Gastroesophageal sphincter (tissue), 4 donors: ENCODE data around the gene RABGAP1. TPM values are rescaled to one million over a fixed set of nuclear protein-coding genes. Genes with fewer than 3 reads are reported as not detected.

ENCODE experiments used
- ATAC-seq: fragments of 150-250 bp; one replicate; pipeline ENCODE4 v1.9.1; 2016; ENCODE audit warnings: mild to moderate bottlenecking, moderate library complexity
- H3K27ac ChIP-seq, 4 donors: fragments of 200-600 bp; sonication (generic) in 3 of 4; 1 replicate in 3 of 4; 2 replicates in 1 of 4; pipeline ENCODE4 v1.5.1; 2016 to 2019
- H3K27me3 ChIP-seq: fragments of 200-600 bp; sonication (generic); one replicate; pipeline ENCODE4 v1.5.1; 2019
- H3K36me3 ChIP-seq, 2 donors: fragments of 200-600 bp; sonication (generic); one replicate each; pipeline ENCODE4 v1.5.1; 2019; ENCODE audit warnings: control low read depth in 1 of 2
- H3K4me1 ChIP-seq, 3 donors: fragments of 200-600 bp; sonication (generic); 1 replicate in 2 of 3; 2 replicates in 1 of 3; pipeline ENCODE4 v1.5.1; 2016 to 2019; ENCODE audit warnings: control low read depth in 2 of 3
- H3K4me3 ChIP-seq, 2 donors: fragments of 200-600 bp; sonication (generic); one replicate each; pipeline ENCODE4 v1.5.1; 2019; ENCODE audit warnings: mild to moderate bottlenecking in 1 of 2, moderate library complexity in 1 of 2
- H3K9me3 ChIP-seq, 3 donors: fragments of 200-600 bp; sonication (generic); one replicate each; pipeline ENCODE4 v1.5.1; 2017 to 2019; ENCODE audit warnings: control low read depth in 2 of 3
- CTCF ChIP-seq, 4 experiments: fragments of 200-600 bp in 2 of 4; fragments of 450-650 bp in 2 of 4; sonication (generic) in 1 of 4; IDR thresholded peaks; one replicate each; pipeline ENCODE4 v1.5.1; 2017 to 2019; ENCODE audit warnings: antibody characterized with exemption in 4 of 4, mild to moderate bottlenecking in 2 of 4, moderate library complexity in 2 of 4
- EP300 ChIP-seq: sonication (generic); formaldehyde crosslinking; IDR thresholded peaks from one replicate; pipeline ENCODE4 v1.6.1; 2017; ENCODE audit warnings: antibody characterized with exemption, mild to moderate bottlenecking
- POLR2A ChIP-seq, 2 donors: fragments of 450-650 bp; IDR thresholded peaks; one replicate each; pipeline ENCODE4 v1.6.1; 2017; ENCODE audit warnings: antibody characterized with exemption in 2 of 2, mild to moderate bottlenecking in 2 of 2, moderate library complexity in 1 of 2
- POLR2AphosphoS5 ChIP-seq: sonication (generic); formaldehyde crosslinking; IDR thresholded peaks from one replicate; pipeline ENCODE4 v1.6.1; 2017; ENCODE audit warnings: antibody characterized with exemption
- WGBS, 2 donors: methylation state at CpG; one replicate each; pipeline ENCODE4 v1.1.5; 2018; ENCODE audit warnings: low coverage in 1 of 2; 5-methylcytosine and 5-hydroxymethylcytosine counted together
- total RNA-seq, 4 donors: library from RNA; depleted of rRNA; stranded (reverse); fragments of >200 nt; gene quantifications; one replicate each; pipeline ENCODE4 v1.1.0, GENCODE V29; 2016

The RABGAP1 gene
- total RNA-seq, 4 donors from 2014 or later: 61.2 to 139 (median 82.9) TPM

GRCh38 chr9:122986010-122986409 is 45.2 kb downstream of the RABGAP1 start:
- no peak for ATAC-seq
- H3K4me3 ChIP-seq: no peak overlapping the region
- peaks cover 0 to 25% (median 0%) of the 10 kb centered on the region in 3 donors for H3K4me1 ChIP-seq
- no peaks in the 10 kb centered on the region for H3K27me3 ChIP-seq
- H3K36me3 ChIP-seq: peaks cover 0 to 56% of the 10 kb centered on the region in 2 donors
- H3K9me3 ChIP-seq: no peaks in the 10 kb centered on the region
- H3K27ac ChIP-seq: no peak overlapping the region
- TF ChIP-seq EP300: no peak
- 68 to 70% methylated on average over 5 of the region's 5 CpGs for WGBS, 2 donors

GRCh38 chr9:122988141-122988540 is 47.3 kb downstream of the RABGAP1 start:
- Histone ChIP-seq H3K27me3 (no peaks in the 10 kb centered on the region), H3K27ac (peak overlapping the region in 1 of 4 donors; percentile 7), H3K4me3 (no peak overlapping the region), H3K36me3 (peaks cover 0 to 64% of the 10 kb centered on the region in 2 donors), H3K9me3 (no peaks in the 10 kb centered on the region), H3K4me1 (peaks cover 0 to 10% (median 0%) of the 10 kb centered on the region in 3 donors)
- TF ChIP-seq CTCF (IDR thresholded peaks at IDR 0.05): no peak
- no peak for TF ChIP-seq EP300
- no peak for TF ChIP-seq POLR2A (IDR thresholded peaks at IDR 0.05)
- TF ChIP-seq POLR2AphosphoS5: no peak
- WGBS, 2 donors: 70 to 80% methylated on average over 2 of the region's 2 CpGs
- no peak for ATAC-seq

- Histone ChIP-seq H3K9me3 (no peaks in the 10 kb centered on the region), H3K27me3 (no peaks in the 10 kb centered on the region), H3K36me3 (peaks cover 0 to 72% of the 10 kb centered on the region in 2 donors), H3K4me1 (peaks cover 0 to 4% (median 0%) of the 10 kb centered on the region in 3 donors), H3K27ac (peak overlapping the region in 1 of 4 donors; percentile 14), H3K4me3 (no peak overlapping the region)
- ATAC-seq: no peak
- WGBS, 2 donors: 61 to 66% methylated on average over 7 to 8 of the region's 8 CpGs
- TF ChIP-seq POLR2A (IDR thresholded peaks at IDR 0.05) (no peak), EP300 (no peak)
Observed at GRCh38 chr9:122988920-122989621, 48.3 kb downstream of the RABGAP1 start.

- 13 to 18% methylated on average over 4 of the region's 4 CpGs for WGBS, 2 donors
- H3K27me3 ChIP-seq: no peaks in the 10 kb centered on the region
- TF ChIP-seq CTCF (IDR thresholded peaks at IDR 0.05) (peak; percentile 66 to 79 (median 76)), EP300 (no peak), POLR2A (IDR thresholded peaks at IDR 0.05) (no peak), POLR2AphosphoS5 (peak; percentile 40)
- H3K36me3 ChIP-seq: peaks cover 0 to 62% of the 10 kb centered on the region in 2 donors
- H3K9me3 ChIP-seq: no peaks in the 10 kb centered on the region
- peak; percentile 78 for ATAC-seq
- no peak overlapping the region for H3K4me3 ChIP-seq
- H3K4me1 ChIP-seq: peaks cover 0 to 11% (median 0%) of the 10 kb centered on the region in 3 donors
- peak overlapping the region; percentile 5 to 59 (median 31) for H3K27ac ChIP-seq
Observed at GRCh38 chr9:122991370-122991830, 50.6 kb downstream of the RABGAP1 start.

GRCh38 chr9:122996586-122996985 is 55.8 kb downstream of the RABGAP1 start:
- H3K27me3 ChIP-seq: no peaks in the 10 kb centered on the region
- H3K4me1 ChIP-seq: peaks cover 0 to 27% (median 0%) of the 10 kb centered on the region in 3 donors
- peak overlapping the region in 1 of 4 donors; percentile 42 for H3K27ac ChIP-seq
- H3K9me3 ChIP-seq: no peaks in the 10 kb centered on the region
- TF ChIP-seq CTCF (IDR thresholded peaks at IDR 0.05) (no peak), POLR2AphosphoS5 (no peak), EP300 (no peak), POLR2A (IDR thresholded peaks at IDR 0.05) (no peak)
- WGBS, 2 donors: 82 to 100% methylated on average over 1 of the region's 1 CpG
- no peak overlapping the region for H3K4me3 ChIP-seq
- peaks cover 0 to 75% of the 10 kb centered on the region in 2 donors for H3K36me3 ChIP-seq
- no peak for ATAC-seq

GRCh38 chr9:122998448-122998847 is 57.6 kb downstream of the RABGAP1 start:
- H3K27me3 ChIP-seq: no peaks in the 10 kb centered on the region
- no peak for TF ChIP-seq EP300
- TF ChIP-seq CTCF (IDR thresholded peaks at IDR 0.05): no peak
- no peak for TF ChIP-seq POLR2A (IDR thresholded peaks at IDR 0.05)
- TF ChIP-seq POLR2AphosphoS5: no peak
- ATAC-seq: no peak
- H3K9me3 ChIP-seq: no peaks in the 10 kb centered on the region
- H3K36me3 ChIP-seq: peaks cover 0 to 68% of the 10 kb centered on the region in 2 donors
- H3K4me1 ChIP-seq: peaks cover 0 to 38% (median 1%) of the 10 kb centered on the region in 3 donors
- H3K27ac ChIP-seq: peak overlapping the region in 2 of 4 donors; percentile 4 to 42
- no peak overlapping the region for H3K4me3 ChIP-seq
- 71 to 90% methylated on average over 5 of the region's 5 CpGs for WGBS, 2 donors
